ENCODE measurements around the gene BCL11B.
A peak's percentile ranks its signal among the peaks of the same experiment; 100 is the strongest.
"Not testable (repeated sequence)": the region's sequence is repeated elsewhere in the genome, so short reads cannot be mapped to it uniquely, and the experiment has no call there.

BCL11B gene

GRCh38 chr14:99199846-99200653, 71.9 kb downstream of the BCL11B start:
- DNase-seq (ENCODE audit: low spot score) = no peak

DNA sequence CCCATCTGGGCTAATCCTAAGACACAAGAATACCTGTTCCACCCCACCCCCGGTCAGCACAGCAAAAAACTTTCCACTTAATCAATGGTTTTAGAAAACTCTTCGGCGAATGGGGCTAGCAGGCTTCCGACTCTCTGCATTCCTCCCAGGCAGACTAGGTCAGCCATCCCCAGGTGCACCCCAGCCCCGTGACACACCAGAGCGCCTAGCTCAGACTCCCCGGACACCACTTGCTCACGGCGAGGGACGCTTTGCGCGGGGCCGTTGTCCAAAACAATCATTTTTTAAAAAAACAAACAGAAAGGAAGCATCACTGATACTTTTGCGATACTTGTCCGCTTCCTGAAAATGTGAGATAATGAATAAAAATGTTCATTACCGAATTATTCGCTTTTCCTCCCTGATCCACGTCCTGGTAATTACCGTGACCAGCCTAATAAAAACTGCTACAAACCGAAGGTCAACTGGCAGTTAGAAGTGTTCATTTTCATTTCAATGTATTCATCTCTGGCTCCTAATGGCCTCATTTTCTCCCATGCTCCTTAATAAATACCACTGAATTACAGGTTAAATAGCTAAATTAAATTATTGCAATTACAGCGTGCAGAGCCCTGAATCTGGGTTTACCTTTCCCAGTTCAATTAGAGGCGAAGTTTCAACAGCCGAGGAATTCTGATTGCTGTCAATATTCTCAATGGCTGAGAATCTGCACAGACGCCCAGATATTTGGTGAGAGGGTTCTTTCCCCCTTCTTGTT, 73.1 kb downstream of the BCL11B start:
- DNase-seq (ENCODE audit: low spot score) = no peak

- no peak for DNase-seq (ENCODE audit: low spot score)
Measured at GRCh38 chr14:99196310-99196650, 75.7 kb downstream of the BCL11B start.

DNA sequence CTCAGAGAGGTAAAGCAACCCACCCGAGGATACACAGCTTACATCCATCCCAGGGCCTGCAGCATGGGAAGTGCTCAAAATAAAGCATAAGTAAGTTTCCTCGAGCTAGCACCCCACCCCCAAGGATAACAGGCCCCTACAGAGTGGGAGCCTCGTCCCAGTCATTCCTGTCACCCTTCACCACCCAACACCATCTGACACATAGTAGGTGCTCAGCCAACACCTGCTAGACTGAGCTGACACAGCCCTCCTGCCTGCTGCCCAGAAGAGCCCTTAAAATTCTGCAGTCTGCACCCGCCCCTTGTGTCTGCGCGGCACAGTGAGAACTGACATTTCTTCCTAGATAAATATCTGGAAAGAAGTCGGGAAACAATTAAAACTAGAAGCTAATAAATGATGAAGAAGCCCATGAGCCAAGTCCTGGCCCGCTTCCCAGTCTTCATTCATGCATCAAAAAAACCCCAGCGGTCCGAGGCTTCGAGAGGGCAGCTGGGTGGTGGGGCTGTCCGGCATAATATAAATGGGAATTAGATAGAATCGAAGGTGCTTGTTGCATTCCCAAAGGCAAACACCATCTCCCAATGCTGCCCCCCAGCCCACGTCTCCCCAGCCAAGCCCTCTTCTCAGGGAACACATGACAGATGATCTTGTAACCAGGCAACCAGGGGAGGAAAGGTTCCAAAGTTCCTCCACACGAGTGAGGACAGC, 76.2 kb downstream of the BCL11B start:
- DNase-seq (ENCODE audit: low spot score) = no peak

- no peak for DNase-seq (ENCODE audit: low spot score)
Measured at GRCh38 chr14:99194736-99195135, 77.3 kb downstream of the BCL11B start.

DNA sequence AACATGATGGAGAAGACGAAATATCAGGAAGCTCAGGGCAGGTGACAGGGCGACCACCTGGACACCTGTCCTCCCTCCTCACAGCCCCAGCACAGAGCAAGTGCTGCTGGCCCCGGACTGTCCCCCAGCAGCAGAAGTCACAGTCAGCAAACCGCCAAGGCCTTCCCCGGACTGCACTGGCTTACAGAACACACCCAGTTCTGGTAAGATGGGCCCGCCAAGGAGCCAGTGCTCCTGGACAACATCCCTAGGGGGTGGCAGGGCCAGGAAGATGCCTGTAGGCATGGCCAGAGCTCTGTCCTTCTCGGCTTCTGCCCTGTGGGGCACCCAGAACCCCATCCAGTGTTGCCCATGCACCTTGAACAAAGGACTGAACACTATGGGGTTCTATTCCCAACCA, 77.9 kb downstream of the BCL11B start:
- no peak for DNase-seq (ENCODE audit: low spot score)

- no peak for DNase-seq (ENCODE audit: low spot score)
Measured at GRCh38 chr14:99192830-99193229, 79.2 kb downstream of the BCL11B start.

GRCh38 chr14:99192028-99192621, 79.9 kb downstream of the BCL11B start:
- DNase-seq (ENCODE audit: low spot score) = no peak

GRCh38 chr14:99191395-99192027, 80.5 kb downstream of the BCL11B start:
- DNase-seq (ENCODE audit: low spot score) = no peak

DNA sequence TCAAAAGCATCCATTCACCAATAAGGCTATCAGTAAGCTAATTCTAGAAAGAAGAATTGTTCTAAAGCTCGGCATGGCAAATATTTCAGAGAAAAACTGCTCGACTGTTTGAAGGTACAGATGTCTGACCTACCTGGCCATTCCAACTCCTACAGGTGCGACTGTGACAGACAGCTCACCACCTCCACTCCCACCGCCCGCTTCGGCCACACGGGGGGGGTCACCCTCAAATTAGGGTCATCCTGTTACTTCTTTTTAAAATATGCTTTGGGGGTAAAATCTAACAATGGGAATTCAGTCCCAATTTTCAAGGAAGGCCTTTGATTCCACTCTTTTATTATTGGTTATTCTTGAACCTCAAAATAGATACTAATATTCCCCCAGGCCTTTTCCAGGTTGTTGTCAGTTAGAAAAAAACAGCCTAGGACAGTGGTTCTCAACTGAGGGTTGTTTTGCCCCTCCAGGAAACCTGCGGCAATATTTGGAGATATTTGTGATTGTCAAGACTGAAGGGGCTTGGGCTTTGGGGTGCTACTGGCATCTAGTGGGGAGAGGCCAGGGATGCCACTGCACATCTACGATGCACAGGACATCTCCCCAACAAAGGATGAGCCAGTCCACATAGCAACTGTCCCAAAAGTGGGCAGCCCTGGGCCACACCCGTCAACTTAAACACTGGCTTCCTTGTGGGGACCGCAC, 81.2 kb downstream of the BCL11B start:
- DNase-seq (ENCODE audit: low spot score) = peak; percentile 8

DNA sequence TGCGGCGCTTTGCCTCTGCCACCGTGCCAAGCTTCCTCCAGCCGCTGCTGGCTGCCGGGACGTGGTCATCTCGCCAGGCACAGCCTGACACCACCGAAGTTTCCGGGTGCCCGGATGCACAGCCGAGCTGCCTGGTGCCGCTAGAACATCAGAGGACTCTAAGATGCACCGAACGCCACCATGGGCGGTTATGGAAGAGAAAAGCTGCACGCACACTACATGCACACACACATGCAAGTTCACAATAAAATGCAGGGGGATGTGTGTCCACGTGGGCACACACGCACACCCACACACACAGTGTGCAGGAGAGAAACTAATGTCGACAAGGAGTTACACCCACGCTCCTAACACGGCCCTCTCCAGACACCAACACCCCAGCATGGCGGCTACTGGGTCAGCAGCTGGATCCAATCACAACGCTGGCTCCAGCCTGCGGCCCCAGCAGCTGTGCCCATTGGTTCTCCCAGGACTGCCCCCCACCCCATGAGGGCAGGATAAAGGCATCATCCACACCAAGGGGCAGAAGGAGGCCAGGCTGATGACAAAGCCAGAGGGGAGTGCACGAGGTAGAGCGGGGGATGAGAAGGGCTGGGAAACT, 82.7 kb downstream of the BCL11B start:
- DNase-seq (ENCODE audit: low spot score) = no peak

DNA sequence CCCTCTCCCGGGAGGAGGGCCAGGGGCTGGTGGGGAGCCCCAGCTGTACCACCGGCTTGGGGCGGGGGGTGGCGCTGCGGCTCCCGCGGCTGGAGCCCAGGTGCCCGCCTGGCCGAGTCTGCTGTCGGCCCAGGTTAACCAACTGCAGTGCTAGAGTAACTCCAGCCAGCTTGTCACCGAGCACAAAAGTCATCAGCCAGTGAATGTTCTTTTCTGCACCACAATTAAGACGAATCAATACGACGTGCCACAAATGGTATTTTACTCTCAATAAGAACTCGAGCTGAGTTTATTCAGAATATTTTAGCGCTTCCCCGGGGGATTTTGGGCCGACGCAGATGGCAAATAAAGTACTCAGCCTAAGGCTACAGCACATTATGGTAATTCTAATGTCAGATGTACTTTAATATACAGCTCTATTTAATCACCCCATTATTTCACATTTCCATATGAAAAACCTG, 83.2 kb downstream of the BCL11B start:
- no peak for DNase-seq (ENCODE audit: low spot score)

DNA sequence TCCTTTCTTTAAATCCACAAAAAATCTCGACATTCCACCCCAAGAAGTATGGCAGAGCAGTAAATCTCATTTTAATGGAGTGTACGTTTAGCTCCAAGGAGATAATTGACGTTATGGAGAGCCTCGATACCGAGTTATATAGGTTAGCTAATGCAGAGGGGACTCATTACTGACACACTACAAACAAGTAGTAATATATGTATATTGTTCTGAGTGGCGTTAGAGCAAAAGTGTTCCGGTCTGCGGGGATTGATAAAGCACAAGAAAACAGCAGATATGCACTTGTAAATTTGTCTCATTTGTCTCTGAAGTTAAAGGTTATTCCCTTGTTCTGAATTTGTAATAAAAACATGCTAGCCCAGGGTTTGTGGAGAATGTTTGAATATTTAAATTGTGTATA, 84.1 kb downstream of the BCL11B start:
- no peak for DNase-seq (ENCODE audit: low spot score)

GRCh38 chr14:99186956-99187690, 84.9 kb downstream of the BCL11B start:
- no peak for DNase-seq (ENCODE audit: low spot score)

GRCh38 chr14:99186336-99186735, 85.7 kb downstream of the BCL11B start:
- DNase-seq (ENCODE audit: low spot score) = not testable (repeated sequence)

DNA sequence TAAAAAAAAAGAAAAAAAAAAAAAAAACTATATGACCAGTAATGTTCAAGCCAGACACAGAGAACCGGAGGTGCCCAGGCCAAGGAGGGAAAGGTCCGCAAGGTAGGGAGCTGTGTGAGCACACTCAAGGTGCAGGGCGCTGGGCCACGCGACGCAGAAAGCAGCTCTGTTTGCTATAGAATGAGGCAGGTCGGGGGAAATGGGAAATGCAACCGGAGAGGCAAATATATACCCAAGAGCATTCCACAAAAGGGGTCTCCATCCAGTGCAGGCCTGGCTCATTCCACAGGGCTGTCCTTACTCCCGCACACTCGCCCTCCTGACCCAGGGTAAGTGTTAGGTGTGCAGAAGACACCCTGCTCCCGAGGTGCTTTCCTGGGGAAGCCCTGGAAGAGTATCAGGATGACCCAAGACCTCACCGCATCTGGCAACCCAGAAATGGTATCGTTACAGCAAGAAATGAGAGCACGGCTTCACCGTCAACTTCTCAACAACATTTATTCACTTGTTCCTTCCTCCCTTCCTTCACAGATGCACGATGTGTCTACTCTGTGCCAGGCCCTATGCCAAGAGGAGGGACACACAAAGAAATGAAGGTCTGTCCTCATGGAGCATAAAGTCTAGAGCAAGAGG, 86.4 kb downstream of the BCL11B start:
- DNase-seq (ENCODE audit: low spot score) = no peak

GRCh38 chr14:99183716-99184115, 88.3 kb downstream of the BCL11B start:
- no peak for DNase-seq (ENCODE audit: low spot score)

DNA sequence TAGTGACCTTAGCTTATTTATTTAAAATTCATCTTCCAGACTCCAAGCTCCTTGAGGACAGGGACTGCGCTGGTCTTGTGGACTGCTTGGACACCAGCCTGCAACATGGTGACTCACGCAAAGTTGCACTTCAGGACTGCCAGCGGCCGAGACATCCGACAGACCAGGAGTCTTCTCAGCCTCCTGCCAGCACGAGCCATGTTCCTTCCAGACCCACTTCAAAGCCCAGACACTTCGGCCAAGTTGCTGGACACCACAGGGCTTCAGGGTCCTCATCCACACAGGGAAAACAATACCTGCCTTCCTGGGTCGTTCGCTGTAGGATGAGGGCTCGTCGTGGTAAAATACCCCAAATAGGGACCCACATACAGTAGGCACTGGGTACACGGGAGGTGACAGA, 88.7 kb downstream of the BCL11B start:
- DNase-seq (ENCODE audit: low spot score) = no peak

DNA sequence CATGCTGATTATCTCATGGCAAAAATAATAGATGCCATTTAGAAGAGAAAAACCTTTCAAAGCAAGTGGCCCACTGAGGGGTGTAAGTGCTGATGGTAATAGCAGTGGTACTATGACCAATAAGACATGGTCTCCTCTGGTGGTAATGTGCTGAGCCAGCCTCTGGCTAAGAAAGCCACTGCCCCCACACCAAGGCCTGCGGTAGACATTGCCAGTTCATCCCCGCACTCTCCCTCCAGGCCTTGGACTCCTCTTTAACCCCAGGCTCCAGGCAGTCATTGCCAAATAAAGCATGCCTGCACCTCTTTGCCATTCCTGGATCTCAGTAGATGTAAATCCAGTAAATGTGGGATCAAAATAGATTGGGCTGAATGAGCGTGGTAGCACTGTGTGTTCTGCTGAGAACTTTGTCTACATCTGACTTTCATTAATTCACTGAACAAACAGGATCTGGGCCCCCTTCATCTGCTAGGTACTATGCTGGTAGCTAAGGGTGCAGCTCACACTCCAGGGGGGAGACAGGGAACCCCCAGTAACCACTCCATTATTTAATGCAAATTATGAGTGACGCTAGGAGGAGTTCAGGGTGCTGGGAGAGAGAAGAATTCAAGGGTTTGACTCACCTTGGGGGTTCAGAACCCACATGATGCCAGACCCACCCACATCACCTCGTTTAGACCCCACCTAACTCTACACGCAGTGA, 89.3 kb downstream of the BCL11B start:
- DNase-seq (ENCODE audit: low spot score) = no peak
